Measurements from ENCODE around the gene MFGE8. TPM values are rescaled to one million over a fixed set of nuclear protein-coding genes. Genes with fewer than 3 reads are reported as not detected.

Gene MFGE8
- total RNA-seq, 2 experiments from 2014 or later = 87.9 to 93.0 TPM

DNA sequence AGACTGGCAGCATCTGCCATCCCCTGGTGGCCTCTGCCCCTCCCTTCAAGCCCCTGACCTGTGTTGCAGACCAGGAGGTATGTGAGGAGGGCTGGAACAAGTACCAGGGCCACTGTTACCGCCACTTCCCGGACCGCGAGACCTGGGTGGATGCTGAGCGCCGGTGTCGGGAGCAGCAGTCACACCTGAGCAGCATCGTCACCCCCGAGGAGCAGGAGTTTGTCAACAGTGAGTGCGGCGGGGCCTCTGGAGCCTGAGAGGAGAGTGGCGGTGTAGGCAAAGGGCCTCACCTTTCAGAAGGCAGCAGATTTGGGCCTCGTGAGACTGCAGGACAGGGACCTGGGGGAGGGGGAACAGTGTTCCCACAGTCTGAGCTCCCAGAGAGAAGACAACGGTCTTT is 41.9 kb downstream of the MFGE8 start:
- Mint-ChIP-seq H3K27me3 (no peaks in the 10 kb centered on the region), H3K9me3 (no peaks in the 10 kb centered on the region), H3K4me1 (ENCODE audit: low read depth) (no peaks in the 10 kb centered on the region), H3K4me3 (no peak overlapping the region), H3K36me3 (ENCODE audit: low read depth) (peaks cover 26% of the 10 kb centered on the region), H3K27ac (no peak overlapping the region)
- POLR2A ChIA-PET = no interaction called here
- no peak overlapping the region for H3K4me3 ChIP-seq (ENCODE audit: low read length)
- intact Hi-C loops (cut with DNase I, micrococcal nuclease) = loop anchor here in 1 of 2 experiments (5.0 kb wide), 1 partner anchor 54 kb away; no protein-coding TSS in a partner anchor
- no peak for DNase-seq
- H3K4me1 ChIP-seq (ENCODE audit: insufficient read depth, low read length) = no peaks in the 10 kb centered on the region
- ATAC-seq (ENCODE audit: poor library complexity) = no peak
- H3K9me3 ChIP-seq (ENCODE audit: control insufficient read depth in 1 of 2, insufficient read depth in 1 of 2, low read length in 2 of 2) = no peaks in the 10 kb centered on the region
- CTCF ChIA-PET = interaction anchor here (0.6 kb wide), 1 partner anchor 187 kb away, joined by 3 read pairs; no protein-coding TSS in a partner anchor
- peaks cover 2% of the 10 kb centered on the region for H3K36me3 ChIP-seq (ENCODE audit: insufficient read depth, low read length)
- TF ChIP-seq, protein P1, sequence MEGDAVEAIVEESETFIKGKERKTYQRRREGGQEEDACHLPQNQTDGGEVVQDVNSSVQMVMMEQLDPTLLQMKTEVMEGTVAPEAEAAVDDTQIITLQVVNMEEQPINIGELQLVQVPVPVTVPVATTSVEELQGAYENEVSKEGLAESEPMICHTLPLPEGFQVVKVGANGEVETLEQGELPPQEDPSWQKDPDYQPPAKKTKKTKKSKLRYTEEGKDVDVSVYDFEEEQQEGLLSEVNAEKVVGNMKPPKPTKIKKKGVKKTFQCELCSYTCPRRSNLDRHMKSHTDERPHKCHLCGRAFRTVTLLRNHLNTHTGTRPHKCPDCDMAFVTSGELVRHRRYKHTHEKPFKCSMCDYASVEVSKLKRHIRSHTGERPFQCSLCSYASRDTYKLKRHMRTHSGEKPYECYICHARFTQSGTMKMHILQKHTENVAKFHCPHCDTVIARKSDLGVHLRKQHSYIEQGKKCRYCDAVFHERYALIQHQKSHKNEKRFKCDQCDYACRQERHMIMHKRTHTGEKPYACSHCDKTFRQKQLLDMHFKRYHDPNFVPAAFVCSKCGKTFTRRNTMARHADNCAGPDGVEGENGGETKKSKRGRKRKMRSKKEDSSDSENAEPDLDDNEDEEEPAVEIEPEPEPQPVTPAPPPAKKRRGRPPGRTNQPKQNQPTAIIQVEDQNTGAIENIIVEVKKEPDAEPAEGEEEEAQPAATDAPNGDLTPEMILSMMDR (IDR thresholded peaks at IDR 0.05) = no peak
- H3K27me3 ChIP-seq (ENCODE audit: control insufficient read depth in 1 of 2, insufficient read depth in 2 of 2, low read length in 2 of 2) = no peaks in the 10 kb centered on the region
- H3K27ac ChIP-seq (ENCODE audit: low read depth in 1 of 2, low read length in 2 of 2) = no peak overlapping the region

DNA sequence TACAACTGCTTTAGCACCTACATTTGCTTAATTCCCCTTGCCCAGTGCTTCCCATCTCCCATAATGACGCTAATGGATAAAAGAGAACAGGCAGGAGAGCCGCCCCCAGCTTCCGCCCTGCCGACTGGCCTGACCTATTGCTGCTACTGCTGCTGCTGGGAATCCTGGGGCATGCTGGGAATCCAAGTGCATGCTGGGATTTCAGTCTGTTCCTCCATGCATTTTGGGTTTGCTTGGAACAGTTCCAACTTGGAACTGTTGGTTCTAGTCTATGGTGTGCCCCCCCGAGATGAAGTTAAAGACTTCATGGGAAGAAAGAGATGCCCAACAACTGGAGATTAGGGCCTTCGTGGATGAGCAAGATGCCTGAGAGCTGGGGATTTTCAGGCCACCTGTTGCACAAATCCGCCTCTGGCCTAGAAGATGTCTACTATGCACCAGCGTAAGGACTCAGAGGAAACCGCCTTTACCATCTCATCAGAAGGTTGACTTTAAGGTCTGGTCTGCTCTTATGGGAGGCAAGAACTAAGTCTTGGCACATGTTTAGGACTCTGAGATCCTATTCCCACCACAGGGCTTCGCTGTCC is 46.8 kb downstream of the MFGE8 start:
- TF ChIP-seq, protein P1 (IDR thresholded peaks at IDR 0.05) = no peak
- Histone ChIP-seq H3K4me3 (ENCODE audit: low read length) (no peak overlapping the region), H3K27ac (ENCODE audit: low read depth in 1 of 2, low read length in 2 of 2) (no peak overlapping the region), H3K4me1 (ENCODE audit: insufficient read depth, low read length) (no peaks in the 10 kb centered on the region), H3K36me3 (ENCODE audit: insufficient read depth, low read length) (no peaks in the 10 kb centered on the region), H3K27me3 (ENCODE audit: control insufficient read depth in 1 of 2, insufficient read depth in 2 of 2, low read length in 2 of 2) (no peaks in the 10 kb centered on the region), H3K9me3 (ENCODE audit: control insufficient read depth in 1 of 2, insufficient read depth in 1 of 2, low read length in 2 of 2) (no peaks in the 10 kb centered on the region)
- no peaks in the 10 kb centered on the region for H3K36me3 Mint-ChIP-seq (ENCODE audit: low read depth)
- no peak for ATAC-seq (ENCODE audit: poor library complexity)
- CTCF ChIA-PET = no interaction called here
- POLR2A ChIA-PET = no interaction called here
- no peaks in the 10 kb centered on the region for H3K9me3 Mint-ChIP-seq
- no peak overlapping the region for H3K4me3 Mint-ChIP-seq
- no peaks in the 10 kb centered on the region for H3K27me3 Mint-ChIP-seq
- H3K27ac Mint-ChIP-seq = no peak overlapping the region
- intact Hi-C loops (cut with DNase I, micrococcal nuclease) = no loop called here
- no peaks in the 10 kb centered on the region for H3K4me1 Mint-ChIP-seq (ENCODE audit: low read depth)
- no peak for DNase-seq

DNA sequence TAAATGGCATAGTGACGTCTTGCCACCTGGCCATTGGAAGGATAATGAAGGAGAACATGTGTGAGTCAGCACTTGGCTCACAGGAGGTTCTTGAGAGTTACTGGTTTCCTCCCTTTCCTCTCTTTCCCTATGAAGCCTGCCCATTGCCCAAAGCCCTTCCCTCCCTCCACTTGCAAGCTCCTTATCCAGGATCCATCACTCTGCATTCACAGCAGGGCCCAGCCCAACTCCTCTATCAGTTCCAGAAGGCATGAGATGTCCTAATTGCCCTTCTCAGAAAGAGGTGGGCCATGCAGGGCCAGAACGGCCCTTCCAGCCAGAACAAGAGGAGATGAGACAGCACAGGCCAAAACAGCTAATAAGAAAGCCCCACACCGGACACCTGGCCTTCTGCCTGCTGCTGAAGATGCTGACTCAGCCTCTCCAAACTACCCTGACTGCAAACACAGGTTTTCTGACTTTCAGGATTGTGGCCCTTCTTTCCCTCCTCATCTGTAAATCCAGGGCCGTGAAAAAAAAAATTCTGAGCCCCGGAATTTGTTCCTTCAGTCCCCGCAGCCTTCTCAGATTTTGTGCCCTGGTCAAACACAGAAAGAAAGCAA is 47.6 kb downstream of the MFGE8 start:
- H3K4me3 ChIP-seq (ENCODE audit: low read length) = no peak overlapping the region
- Mint-ChIP-seq H3K27me3 (no peaks in the 10 kb centered on the region), H3K27ac (no peak overlapping the region), H3K4me3 (no peak overlapping the region), H3K9me3 (no peaks in the 10 kb centered on the region), H3K36me3 (ENCODE audit: low read depth) (no peaks in the 10 kb centered on the region), H3K4me1 (ENCODE audit: low read depth) (no peaks in the 10 kb centered on the region)
- H3K9me3 ChIP-seq (ENCODE audit: control insufficient read depth in 1 of 2, insufficient read depth in 1 of 2, low read length in 2 of 2) = no peaks in the 10 kb centered on the region
- TF ChIP-seq, protein P1 (IDR thresholded peaks at IDR 0.05) = no peak
- POLR2A ChIA-PET = no interaction called here
- intact Hi-C loops (cut with DNase I, micrococcal nuclease) = no loop called here
- H3K36me3 ChIP-seq (ENCODE audit: insufficient read depth, low read length) = no peaks in the 10 kb centered on the region
- H3K27ac ChIP-seq (ENCODE audit: low read depth in 1 of 2, low read length in 2 of 2) = no peak overlapping the region
- no peaks in the 10 kb centered on the region for H3K27me3 ChIP-seq (ENCODE audit: control insufficient read depth in 1 of 2, insufficient read depth in 2 of 2, low read length in 2 of 2)
- H3K4me1 ChIP-seq (ENCODE audit: insufficient read depth, low read length) = no peaks in the 10 kb centered on the region
- DNase-seq (no peak), ATAC-seq (ENCODE audit: poor library complexity) (no peak)
- CTCF ChIA-PET = no interaction called here
